H1 (cell line): Measurements from ENCODE around the gene TUG1. TPM values are rescaled to one million over a fixed set of nuclear protein-coding genes. Genes with fewer than 3 reads are reported as not detected.
A peak's percentile ranks its signal among the peaks of the same experiment; 100 is the strongest.

Experiments used
- CTCF ChIA-PET: fragments of 300-600 bp; sonication (Branson Sonifier 250); formaldehyde crosslinking; loops from one replicate; lab custom pipeline; 2021; ENCODE audit not compliant: partially characterized antibody; lab: Charles Lee
- POLR2A ChIA-PET: fragments of 300-600 bp; sonication (Branson Sonifier 250); formaldehyde crosslinking; loops from one replicate; lab custom pipeline; 2021; ENCODE audit warnings: inconsistent platforms; ENCODE audit not compliant: partially characterized antibody; lab: Charles Lee
- DNase-seq, 2 experiments: peaks; one replicate each; pipeline versions ENCODE4 v3.0.0 to v3.0.0-alpha.2; 2010 to 2022; ENCODE audit warnings: low spot score in 2 of 2, low read depth in 1 of 2, mixed read lengths in 1 of 2
- FAIRE-seq: peaks from 2 replicates; lab custom pipeline; 2011; peaks lifted over from hg19 to GRCh38; lab: Jason Lieb, UNC
- H2AFZ ChIP-seq: 2 replicates; pipeline ENCODE4 v1.8.1; 2012; ENCODE audit warnings: low read length, inconsistent platforms
- H2AK5ac ChIP-seq: 2 replicates; pipeline ENCODE4 v1.6.1; 2013; ENCODE audit warnings: low read depth, low read length
- H2BK120ac ChIP-seq: replicated peaks from 2 replicates; pipeline ENCODE3; 2013; ENCODE audit warnings: low read depth, low read length, inconsistent platforms
- H2BK12ac ChIP-seq: 2 replicates; pipeline ENCODE4 v1.6.1; 2013; ENCODE audit warnings: low read depth, low read length
- H2BK15ac ChIP-seq: 2 replicates; pipeline ENCODE4 v1.6.1; 2013; ENCODE audit warnings: low read length
- H2BK20ac ChIP-seq: 2 replicates; pipeline ENCODE4 v1.6.1; 2013; ENCODE audit warnings: low read length
- H2BK5ac ChIP-seq: 2 replicates; pipeline ENCODE4 v1.6.1; 2013; ENCODE audit warnings: low read depth, low read length
- H3K14ac ChIP-seq: 2 replicates; pipeline ENCODE4 v1.6.1; 2013; ENCODE audit warnings: inconsistent platforms; ENCODE audit not compliant: insufficient read length
- H3K18ac ChIP-seq: 2 replicates; pipeline ENCODE4 v1.6.1; 2013; ENCODE audit warnings: low read length; ENCODE audit errors: extremely low read depth
- H3K23ac ChIP-seq: 2 replicates; pipeline ENCODE4 v1.6.1; 2013; ENCODE audit warnings: inconsistent platforms; ENCODE audit not compliant: insufficient read length
- H3K23me2 ChIP-seq: 2 replicates; pipeline ENCODE4 v1.6.1; 2013; ENCODE audit warnings: low read depth, low read length
- H3K27ac ChIP-seq: 2 replicates; pipeline ENCODE4 v1.6.1; 2011; ENCODE audit warnings: low read depth, low read length, inconsistent platforms
- H3K27me3 ChIP-seq, 4 experiments: replicated peaks in 1 of 4; 1 replicate in 1 of 4; 2 replicates in 3 of 4; pipeline versions ENCODE4 v1.6.1 to v1.8.1; 2011 to 2013; ENCODE audit warnings: low read length in 3 of 4, mild to moderate bottlenecking in 3 of 4, inconsistent platforms in 2 of 4, mixed read lengths in 2 of 4, moderate library complexity in 1 of 4; ENCODE audit not compliant: control insufficient read depth in 3 of 4, insufficient read depth in 3 of 4; ENCODE audit errors: extremely low read depth in 1 of 4
- H3K36me3 ChIP-seq, 4 experiments: 2 replicates each; pipeline versions ENCODE4 v1.6.1 to v1.8.1; 2011 to 2013; ENCODE audit warnings: mild to moderate bottlenecking in 4 of 4, low read length in 3 of 4, moderate library complexity in 2 of 4, control low read depth in 1 of 4, inconsistent platforms in 1 of 4; ENCODE audit not compliant: insufficient read depth in 4 of 4, control insufficient read depth in 2 of 4
- H3K4ac ChIP-seq: replicated peaks from 2 replicates; pipeline ENCODE3; 2013; ENCODE audit warnings: low read length, low read depth, mixed read lengths, inconsistent platforms; ENCODE audit not compliant: insufficient read length
- H3K4me1 ChIP-seq, 4 experiments: replicated peaks in 1 of 4; 1 replicate in 1 of 4; 2 replicates in 3 of 4; pipeline versions ENCODE4 v1.6.1 to v1.8.1; 2011 to 2013; ENCODE audit warnings: low read length in 3 of 4, inconsistent platforms in 2 of 4, mixed read lengths in 1 of 4; ENCODE audit not compliant: insufficient read depth in 4 of 4, control insufficient read depth in 3 of 4
- H3K4me2 ChIP-seq, 2 experiments: 2 replicates each; pipeline versions ENCODE4 v1.6.1 to v1.8.1; 2011 to 2013; ENCODE audit warnings: low read depth in 2 of 2, low read length in 2 of 2, control low read depth in 1 of 2, inconsistent platforms in 1 of 2, mild to moderate bottlenecking in 1 of 2; ENCODE audit not compliant: insufficient read depth in 1 of 2
- H3K4me3 ChIP-seq, 4 experiments: fragments of 200-600, 300-600 bp in 1 of 4; sonication (generic), shearing (Covaris generic), sonication (Bioruptor Twin) in 1 of 4; 2 replicates each; pipeline versions ENCODE4 v1.5.1 to v1.8.1; 2011 to 2016; ENCODE audit warnings: low read length in 4 of 4, low read depth in 3 of 4, control low read depth in 2 of 4, inconsistent platforms in 2 of 4, mild to moderate bottlenecking in 2 of 4, mixed read lengths in 1 of 4, moderate library complexity in 1 of 4; ENCODE audit not compliant: insufficient read depth in 2 of 4; ENCODE audit errors: extremely low read depth in 1 of 4
- H3K56ac ChIP-seq: replicated peaks from 2 replicates; pipeline ENCODE3; 2013; ENCODE audit warnings: low read depth, mild to moderate bottlenecking, mixed read lengths, low read length, inconsistent platforms; ENCODE audit not compliant: insufficient read length
- H3K79me1 ChIP-seq: 2 replicates; pipeline ENCODE4 v1.6.1; 2013; ENCODE audit warnings: low read depth, low read length, control low read depth
- H3K79me2 ChIP-seq, 2 experiments: 2 replicates each; pipeline versions ENCODE4 v1.6.1 to v1.8.1; 2012 to 2013; ENCODE audit warnings: low read length in 2 of 2, mild to moderate bottlenecking in 2 of 2, inconsistent platforms in 1 of 2; ENCODE audit not compliant: insufficient read depth in 2 of 2, control insufficient read depth in 1 of 2
- H3K9ac ChIP-seq, 4 experiments: replicated peaks in 1 of 4; 1 replicate in 1 of 4; 2 replicates in 3 of 4; pipeline versions ENCODE4 v1.6.1 to v1.8.1; 2011 to 2013; ENCODE audit warnings: low read depth in 3 of 4, low read length in 3 of 4, control low read depth in 2 of 4, mild to moderate bottlenecking in 2 of 4, moderate library complexity in 2 of 4, inconsistent platforms in 1 of 4; ENCODE audit errors: extremely low read depth in 1 of 4
- H3K9me3 ChIP-seq, 2 experiments: 2 replicates each; pipeline versions ENCODE4 v1.6.1 to v1.8.1; 2012 to 2013; ENCODE audit warnings: mild to moderate bottlenecking in 2 of 2, moderate library complexity in 2 of 2, control low read depth in 1 of 2, inconsistent platforms in 1 of 2, low read depth in 1 of 2, low read length in 1 of 2, mixed read lengths in 1 of 2; ENCODE audit not compliant: insufficient read depth in 2 of 2
- H4K20me1 ChIP-seq, 2 experiments: replicated peaks in 1 of 2; 2 replicates each; pipeline versions ENCODE3 to v1.8.1; 2011 to 2013; ENCODE audit warnings: inconsistent platforms in 2 of 2, low read length in 2 of 2, mild to moderate bottlenecking in 1 of 2; ENCODE audit not compliant: insufficient read depth in 2 of 2, control insufficient read depth in 1 of 2
- H4K5ac ChIP-seq: 2 replicates; pipeline ENCODE4 v1.6.1; 2013; ENCODE audit warnings: low read length, low read depth, mixed read lengths, inconsistent platforms; ENCODE audit not compliant: insufficient read length
- H4K8ac ChIP-seq: 2 replicates; pipeline ENCODE4 v1.8.0; 2013; ENCODE audit warnings: mild to moderate bottlenecking, moderate library complexity, low read length, inconsistent platforms; ENCODE audit not compliant: insufficient read depth; ENCODE audit errors: extremely low read depth
- H4K91ac ChIP-seq: replicated peaks from 2 replicates; pipeline ENCODE3; 2013; ENCODE audit warnings: low read length, mixed read lengths, inconsistent platforms; ENCODE audit not compliant: insufficient read length
- CBX5 ChIP-seq: fragments of 300-800, 300-1000 bp; sonication (generic); IDR thresholded peaks from 2 replicates; pipeline ENCODE4 v1.7.1; 2016; ENCODE audit warnings: antibody characterized with exemption, low read length, low read depth
- CHD1 ChIP-seq: IDR thresholded peaks from 2 replicates; pipeline ENCODE4 v1.6.1; 2012; ENCODE audit warnings: low read depth, low read length, improper control_type of control experiment
- CHD2 ChIP-seq: IDR thresholded peaks from 2 replicates; pipeline ENCODE4 v1.6.1; 2012; ENCODE audit warnings: low read length, improper control_type of control experiment
- CTBP2 ChIP-seq: IDR thresholded peaks from 2 replicates; pipeline ENCODE4 v1.7.0; 2011; ENCODE audit warnings: borderline replicate concordance, mild to moderate bottlenecking, moderate library complexity, mixed read lengths, low read length; ENCODE audit not compliant: insufficient read depth, insufficient read length
- E2F6 ChIP-seq: IDR thresholded peaks from 2 replicates; pipeline ENCODE4 v1.6.1; 2012; ENCODE audit warnings: inconsistent platforms
- FOSL1 ChIP-seq: IDR thresholded peaks from 2 replicates; pipeline ENCODE4 v1.6.1; 2011; ENCODE audit warnings: mild to moderate bottlenecking, low read depth, low read length, moderate library complexity; ENCODE audit not compliant: insufficient read depth
- GTF2F1 ChIP-seq: IDR thresholded peaks from 2 replicates; pipeline ENCODE4 v1.6.1; 2012; ENCODE audit warnings: low read depth, low read length, improper control_type of control experiment, borderline replicate concordance
- KDM4A ChIP-seq: IDR thresholded peaks from one replicate; pipeline ENCODE4 v1.7.1; 2012; ENCODE audit warnings: low read depth, mild to moderate bottlenecking, moderate library complexity, low read length, inconsistent platforms; ENCODE audit not compliant: severe bottlenecking
- POLR2A ChIP-seq, 2 experiments: IDR thresholded peaks; 1 replicate in 1 of 2; 2 replicates in 1 of 2; pipeline ENCODE4 v1.6.1; 2011; ENCODE audit warnings: low read depth in 2 of 2, low read length in 2 of 2, mild to moderate bottlenecking in 2 of 2; ENCODE audit errors: control extremely low read depth in 1 of 2
- POLR2AphosphoS5 ChIP-seq: IDR thresholded peaks from 2 replicates; pipeline ENCODE4 v1.6.1; 2011; ENCODE audit warnings: low read depth, low read length
- SIX5 ChIP-seq: IDR thresholded peaks from 2 replicates; pipeline ENCODE4 v1.6.1; 2011; ENCODE audit warnings: mild to moderate bottlenecking, low read depth, low read length
- SP2 ChIP-seq: IDR thresholded peaks from 2 replicates; pipeline ENCODE4 v1.6.1; 2012; ENCODE audit warnings: mild to moderate bottlenecking, low read length, inconsistent platforms
- TEAD4 ChIP-seq: IDR thresholded peaks from 2 replicates; pipeline ENCODE4 v1.6.1; 2012; ENCODE audit warnings: low read depth, low read length, inconsistent platforms, mixed read lengths
- WGBS, 2 experiments: shearing (Covaris generic) in 1 of 2; methylation state at CpG; one replicate each; pipeline versions ENCODE4 v1.1.6 to v1.1.7; 2013 to 2015; ENCODE audit warnings: low lambda C conversion rate in 2 of 2, mixed read lengths in 2 of 2, inconsistent platforms in 1 of 2, low coverage in 1 of 2, missing lambda C conversion rate in 1 of 2; ENCODE audit not compliant: insufficient replicate concordance in 2 of 2, insufficient coverage in 1 of 2, insufficient read length in 1 of 2; ENCODE audit errors: extremely low coverage in 1 of 2, missing lambda C conversion rate in 1 of 2; 5-methylcytosine and 5-hydroxymethylcytosine counted together
- polyA plus RNA-seq, 7 experiments: library from polyadenylated mRNA; depleted of rRNA in 3 of 7; stranded (reverse) in 5 of 7; unstranded in 2 of 7; fragments of >200 nt in 5 of 7; fragments of 200-250 nt in 2 of 7; gene quantifications; 1 replicate in 5 of 7; 2 replicates in 1 of 7; 4 replicates in 1 of 7; pipeline versions ENCODE4 v1.2.1 to v1.2.3, GENCODE V29; 2011 to 2013; ENCODE audit warnings: missing spikeins in 2 of 7, mixed read lengths in 2 of 7
- total RNA-seq: library from RNA; stranded (reverse); fragmentation: NEBNext Ultra II Directional; extraction: Animal tissue kit (Norgen Biotek cat#: 25700); gene quantifications from 2 replicates; pipeline ENCODE4 v1.2.1, GENCODE V29; 2021

TUG1 gene
- total and polyA plus RNA-seq, 2 of the 8 experiments (the other 6 are each of a cell fraction or from before 2014, with no cell fraction given) = 119 to 129 TPM

GRCh38 chr22:30985561-30986208 is 16.6 kb downstream of the TUG1 start:
- H3K23ac ChIP-seq = no peak overlapping the region
- H2BK12ac ChIP-seq = no peak overlapping the region
- H3K4me3 ChIP-seq = no peak overlapping the region
- H2BK120ac ChIP-seq = no peak overlapping the region
- H3K56ac ChIP-seq = no peak overlapping the region
- peaks cover 0 to 2% of the 10 kb centered on the region in 2 experiments for H4K20me1 ChIP-seq
- H3K23me2 ChIP-seq = no peaks in the 10 kb centered on the region
- H4K5ac ChIP-seq = no peak overlapping the region
- no peak overlapping the region for H3K9ac ChIP-seq
- H2AK5ac ChIP-seq = no peak overlapping the region
- H3K4me1 ChIP-seq = peaks cover 0 to 5% (median 2%) of the 10 kb centered on the region in 4 experiments; a peak in 2 of 7 replicates
- no peaks in the 10 kb centered on the region; a peak in 1 of 8 replicates for H3K36me3 ChIP-seq
- CTCF ChIA-PET = interaction anchor here (0.7 kb wide), 1 partner anchor 47 kb away, joined by 3 read pairs; no protein-coding TSS in a partner anchor
- no peak overlapping the region for H3K18ac ChIP-seq
- no peak overlapping the region for H3K14ac ChIP-seq
- H3K79me2 ChIP-seq = no peaks in the 10 kb centered on the region
- 83% methylated on average over 4 of the region's 4 CpGs; no CpG with 5 or more reads in 1 of the 2 experiments for WGBS, 2 experiments
- peaks cover 4 to 5% of the 10 kb centered on the region in 2 experiments; a peak in 3 of 4 replicates for H3K9me3 ChIP-seq
- POLR2A ChIA-PET = interaction anchor here (9.7 kb wide), 1 partner anchor 17 kb away, joined by 86 read pairs; the partner anchor contains the start of genes MORC2 and TUG1
- DNase-seq (no peak), FAIRE-seq (peak; percentile 50)
- peaks cover 2% of the 10 kb centered on the region; the same call in 1 of the 2 replicates for H3K79me1 ChIP-seq
- H3K27ac ChIP-seq = no peak overlapping the region
- H4K8ac ChIP-seq = no peak overlapping the region
- peak overlapping the region in 1 of 2 experiments; percentile 31; a peak in 1 of 4 replicates for H3K4me2 ChIP-seq
- H2BK20ac ChIP-seq = no peak overlapping the region
- no peaks in the 10 kb centered on the region for H3K27me3 ChIP-seq
- H2BK15ac ChIP-seq = no peak overlapping the region
- H2BK5ac ChIP-seq = no peak overlapping the region
- H3K4ac ChIP-seq = no peak overlapping the region
- no peak overlapping the region for H4K91ac ChIP-seq
- no peak overlapping the region for H2AFZ ChIP-seq
- no peak for TF ChIP-seq SIX5
- no peak for TF ChIP-seq FOSL1
- no peak for TF ChIP-seq TEAD4
- no peak for TF ChIP-seq E2F6
- no peak for TF ChIP-seq GTF2F1
- no peak for TF ChIP-seq KDM4A
- TF ChIP-seq CHD1 = no peak
- TF ChIP-seq CHD2 = no peak
- TF ChIP-seq CTBP2 = no peak
- TF ChIP-seq CBX5 = no peak
- no peak for TF ChIP-seq SP2
- no peak for TF ChIP-seq POLR2A (IDR thresholded peaks at IDR 0.05; ENCODE audit: control extremely low read depth in 1 of 2, low read depth in 2 of 2, low read length in 2 of 2)
- no peak for TF ChIP-seq POLR2AphosphoS5
